ENCODE data around the gene LATS2.

- no peak for TF ChIP-seq YY1 (IDR thresholded peaks at IDR 0.05; ENCODE audit: insufficient read depth, insufficient read length)
- no peak for TF ChIP-seq ZNF274 (IDR thresholded peaks at IDR 0.05; ENCODE audit: low read depth, low read length)
Observed at GRCh38 chr13:21035498-21035897, 25.9 kb downstream of the LATS2 start.
